HG02870 (cell line): Measurements from ENCODE around the gene HMX3.

ENCODE experiments used
- ATAC-seq: cut with Tn5 transposase; IDR thresholded peaks from one replicate; pipeline ENCODE4 v1.9.1; 2021; ENCODE audit warnings: mild to moderate bottlenecking, moderate library complexity; ENCODE audit not compliant: unreplicated experiment

The HMX3 gene

DNA sequence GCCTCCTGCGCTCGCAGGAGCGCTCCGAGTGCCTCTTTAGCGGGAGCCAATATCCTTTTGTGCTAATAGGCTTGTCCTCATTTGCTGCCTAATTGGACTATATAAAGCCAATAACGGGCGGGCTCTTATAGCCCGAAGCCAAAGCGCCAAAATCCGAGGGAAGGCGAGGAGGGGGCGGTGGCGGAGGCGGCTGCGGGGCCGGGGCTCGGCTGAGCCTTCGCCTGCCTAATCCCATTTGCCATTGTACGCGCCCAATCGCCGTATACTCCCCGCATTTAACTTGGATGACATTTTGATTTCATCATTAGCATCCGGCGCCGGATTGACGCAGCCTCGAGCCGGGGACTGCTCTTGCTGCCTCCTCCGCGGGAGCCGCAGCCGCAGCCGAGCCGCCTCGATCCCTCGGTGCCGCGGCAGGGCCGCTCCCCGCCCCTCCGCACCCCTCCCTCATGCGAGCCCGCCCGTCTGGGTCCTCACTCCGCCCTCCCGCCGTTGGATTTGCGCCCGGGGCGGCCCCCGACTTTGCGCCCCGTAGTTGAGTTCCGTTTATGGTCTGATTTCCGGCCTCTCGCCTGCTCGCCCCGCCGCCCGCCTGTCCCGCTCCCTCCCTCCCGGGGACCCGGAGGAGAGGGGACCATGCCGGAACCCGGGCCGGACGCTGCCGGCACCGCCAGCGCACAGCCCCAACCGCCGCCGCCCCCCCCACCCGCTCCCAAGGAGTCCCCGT lies at the start of gene HMX3:
Gene HMX3 (plus strand): TSS at position 556 of the 727 bp plus-strand sequence. CDS start 81 bp downstream, at position 637.
- peak; percentile 44 for ATAC-seq

DNA sequence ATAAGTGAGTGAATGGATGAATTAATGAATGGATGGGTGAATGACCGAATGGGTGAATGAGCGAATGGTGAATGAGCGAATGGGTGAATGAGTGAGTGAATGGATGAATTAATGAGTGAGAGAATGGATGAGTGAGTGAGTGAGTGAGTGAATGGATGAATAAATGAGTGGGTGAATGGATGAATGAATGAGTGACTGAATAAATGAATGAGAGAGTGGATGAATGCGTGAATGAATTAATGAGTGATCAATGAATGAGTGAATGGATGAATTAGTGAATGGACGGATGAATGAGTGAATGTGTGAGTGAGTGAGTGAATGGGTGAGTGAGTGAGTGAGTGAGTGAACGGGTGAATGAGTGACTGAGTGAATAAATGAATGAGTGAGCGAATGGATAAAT lies 49.5 kb upstream of the HMX3 start:
- no peak for ATAC-seq

DNA sequence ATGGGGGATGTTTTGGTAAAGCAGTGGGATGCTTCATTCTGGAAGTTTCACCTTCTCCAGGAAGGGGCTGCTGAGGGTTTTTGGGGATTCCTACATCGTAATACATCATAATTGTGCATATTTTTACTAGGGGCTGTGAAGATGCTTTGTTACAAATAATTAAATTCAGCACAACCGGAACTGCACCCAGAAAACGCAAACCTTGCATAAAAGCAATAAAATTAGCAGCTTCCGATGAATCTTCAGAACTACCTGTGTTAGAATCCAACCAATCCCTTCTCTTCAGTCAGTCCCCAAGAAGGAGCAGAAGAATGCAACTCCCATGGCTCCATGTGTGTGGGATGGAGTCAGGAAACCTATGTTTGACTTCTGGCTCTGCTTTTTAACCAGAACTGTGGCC lies 48.4 kb upstream of the HMX3 start:
- ATAC-seq: no peak

DNA sequence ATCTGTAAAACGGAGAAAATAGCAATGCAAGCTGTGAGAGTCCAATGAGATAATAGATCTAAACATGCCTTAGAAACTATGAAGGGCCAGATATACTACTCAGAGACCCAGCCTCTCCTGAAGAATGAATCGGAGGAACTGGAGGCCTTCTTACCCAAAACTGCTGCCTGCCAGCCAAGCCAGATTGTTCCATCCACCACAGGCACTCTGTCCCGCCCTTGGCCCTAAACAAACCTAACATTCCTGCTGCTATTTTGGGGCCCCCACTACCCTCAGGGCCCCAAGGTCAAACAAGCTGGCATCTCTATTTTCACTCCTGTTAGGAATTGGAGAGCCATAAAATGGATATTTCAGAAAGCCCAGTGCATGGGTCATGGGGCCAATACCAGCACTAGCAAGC lies 48.0 kb upstream of the HMX3 start:
- ATAC-seq: no peak

DNA sequence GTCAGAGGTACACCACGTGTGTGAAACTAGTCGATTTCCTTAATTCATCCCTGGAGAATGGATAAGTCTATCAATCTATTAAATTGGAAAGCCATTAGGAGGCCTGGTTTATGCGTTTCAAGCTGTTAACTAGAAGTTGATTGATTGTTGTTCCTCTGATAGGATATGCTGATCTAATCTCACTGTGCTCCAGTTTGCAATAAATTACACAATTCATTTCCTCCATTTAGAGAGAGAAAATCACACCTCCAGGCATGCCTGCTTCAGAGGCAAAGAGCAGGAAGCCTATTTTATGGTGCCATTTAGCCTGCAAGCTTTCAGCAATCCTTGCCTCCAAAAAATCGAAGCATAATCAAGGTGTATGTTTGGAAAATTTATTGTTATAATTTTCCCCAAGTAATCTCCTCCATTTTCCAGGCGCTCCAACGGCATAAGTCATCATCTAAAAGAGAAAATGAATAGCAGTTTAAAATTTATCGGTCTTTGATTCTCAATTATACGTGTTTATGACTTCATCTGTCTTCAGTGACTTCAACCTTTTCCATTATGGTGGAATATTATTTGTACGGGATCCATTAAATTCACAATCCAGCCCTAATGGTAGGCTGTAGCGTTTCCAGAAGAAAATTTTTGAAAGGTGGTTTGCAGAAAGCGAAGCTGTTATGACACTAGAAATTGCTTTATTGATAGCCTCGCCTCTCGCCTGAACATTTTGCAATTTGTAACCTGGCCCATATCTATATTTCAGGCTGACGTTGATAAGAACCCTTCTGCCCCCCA lies 42.9 kb upstream of the HMX3 start:
- ATAC-seq: no peak

DNA sequence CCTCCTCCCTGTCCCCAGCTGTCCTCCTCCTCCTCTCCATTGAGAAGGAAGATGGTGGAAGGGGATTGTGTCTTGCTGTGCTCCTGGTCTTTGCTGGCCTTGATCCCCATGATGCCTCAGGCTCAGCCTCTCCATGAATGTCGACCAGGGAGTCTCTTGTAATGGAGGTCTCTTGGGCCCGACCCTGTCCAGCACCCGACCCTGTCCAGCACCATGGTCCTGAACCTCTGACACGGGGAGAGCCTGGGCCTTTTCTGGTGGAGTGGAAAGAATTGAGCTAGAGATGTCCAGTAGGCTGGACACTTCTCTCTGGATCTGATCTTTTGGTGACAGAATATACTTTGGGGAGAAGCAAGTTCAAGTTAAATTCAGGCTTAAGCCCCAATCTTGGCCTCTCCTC lies 42.3 kb upstream of the HMX3 start:
- ATAC-seq: no peak

DNA sequence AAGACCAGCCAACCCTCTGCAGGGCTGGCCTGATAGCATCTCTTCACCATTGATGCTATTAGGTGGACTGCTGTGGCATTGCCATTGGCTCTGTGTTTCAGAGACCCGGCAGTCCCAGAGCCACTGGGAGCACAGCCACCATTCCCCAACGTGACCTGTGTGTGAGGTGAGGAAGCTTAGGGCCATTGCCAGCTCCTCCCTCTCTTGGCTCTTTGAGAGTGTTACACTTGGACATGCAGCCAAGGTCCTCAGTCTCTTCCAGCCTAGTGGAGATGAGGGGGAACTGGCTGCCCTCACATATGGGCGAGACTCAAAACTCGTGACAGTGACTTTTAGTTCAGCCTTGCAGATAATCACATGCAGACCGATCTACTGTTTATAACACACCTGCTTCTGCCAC lies 39.3 kb upstream of the HMX3 start:
- ATAC-seq: no peak

DNA sequence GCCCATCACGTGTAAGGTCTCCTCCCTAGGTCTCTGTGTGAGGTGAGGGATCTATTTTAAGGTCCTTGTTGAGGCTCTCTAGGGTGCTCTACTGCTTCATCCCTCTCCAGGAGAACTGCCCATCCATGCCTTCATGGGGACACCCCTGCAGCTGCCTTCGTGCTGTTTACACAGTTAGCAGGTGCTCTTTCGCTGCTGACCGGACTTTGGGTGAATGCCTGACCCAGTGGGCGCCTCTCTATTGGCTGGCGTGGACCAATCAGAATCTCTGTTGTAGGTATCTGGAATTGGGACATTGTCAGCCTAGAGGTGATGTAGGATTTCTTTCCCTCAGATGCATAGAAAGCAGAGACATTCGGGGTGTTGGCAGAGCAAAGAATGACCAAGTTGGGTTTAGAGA lies 38.7 kb upstream of the HMX3 start:
- ATAC-seq: no peak

DNA sequence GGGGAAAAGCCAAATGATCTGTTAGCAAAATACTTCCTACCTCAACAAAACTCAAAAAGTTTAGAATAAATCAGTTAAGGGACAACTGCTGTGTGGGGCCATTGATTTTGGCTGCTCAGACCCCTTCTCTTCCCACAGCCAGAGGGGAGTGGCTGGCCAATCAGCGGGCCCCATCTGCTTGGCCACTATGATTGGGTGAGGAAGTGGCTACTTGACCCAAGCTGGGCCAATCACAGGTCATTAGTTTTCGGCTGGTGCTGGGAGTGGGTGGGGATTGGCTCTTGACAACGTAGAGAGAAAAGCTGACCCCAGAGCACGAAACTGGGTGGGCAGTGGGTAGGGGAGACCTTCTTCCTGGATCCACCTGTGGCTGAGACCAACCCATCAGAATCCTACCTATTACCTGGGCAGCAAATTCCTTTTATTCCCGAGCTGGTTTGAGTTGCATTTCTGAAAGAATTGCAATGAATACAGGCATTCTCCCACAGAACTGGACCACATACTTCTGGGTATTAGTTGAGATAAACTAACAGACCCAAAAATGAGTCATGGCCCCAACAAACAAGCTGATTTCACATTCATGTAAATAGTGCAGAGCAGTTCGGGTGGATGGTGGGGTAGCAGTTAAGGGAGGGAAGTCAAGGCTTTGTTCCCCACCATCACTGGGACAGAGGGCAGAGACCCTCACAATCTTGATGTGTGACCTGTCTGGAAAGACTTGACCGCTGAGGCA lies 35.6 kb upstream of the HMX3 start:
- no peak for ATAC-seq

DNA sequence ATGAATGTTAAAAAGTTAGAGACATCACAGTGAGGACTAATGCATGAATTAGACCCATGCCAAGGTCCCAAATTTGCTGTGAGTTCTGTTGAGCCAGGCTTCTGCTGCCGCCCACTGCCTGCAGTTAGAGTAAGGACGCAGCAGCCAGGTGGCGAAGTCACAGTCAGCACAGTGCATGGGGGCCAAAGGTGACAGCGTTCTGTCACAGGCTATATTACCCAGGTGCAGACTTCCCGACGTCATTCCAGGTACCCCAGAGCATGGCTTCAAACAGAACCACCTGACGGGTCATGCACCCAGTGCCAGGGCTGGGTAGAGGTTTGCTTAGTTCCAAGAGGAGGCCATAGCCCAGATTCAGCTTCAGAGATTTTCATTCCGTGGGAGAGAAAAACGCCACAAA lies 33.9 kb upstream of the HMX3 start:
- ATAC-seq: no peak

DNA sequence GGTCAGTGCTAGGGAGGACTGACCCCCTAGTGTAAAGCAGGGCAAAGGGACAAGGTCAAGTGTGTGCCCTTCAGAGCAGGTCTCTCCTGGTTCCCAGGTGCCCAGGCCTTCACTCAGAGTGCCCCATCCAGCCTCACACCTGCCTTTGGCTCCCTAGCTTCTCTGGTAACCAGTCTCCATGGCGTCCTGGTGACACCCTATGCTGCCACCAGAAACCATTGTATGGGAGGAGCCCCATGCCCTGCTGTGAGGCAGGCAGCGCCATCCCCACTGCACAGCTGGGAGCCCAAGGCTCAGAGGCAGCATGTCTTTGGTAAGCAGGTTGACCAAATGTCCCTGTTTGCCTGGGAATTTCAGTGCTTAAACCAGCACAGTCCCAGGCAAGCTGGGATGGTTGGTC lies 33.1 kb upstream of the HMX3 start:
- no peak for ATAC-seq

DNA sequence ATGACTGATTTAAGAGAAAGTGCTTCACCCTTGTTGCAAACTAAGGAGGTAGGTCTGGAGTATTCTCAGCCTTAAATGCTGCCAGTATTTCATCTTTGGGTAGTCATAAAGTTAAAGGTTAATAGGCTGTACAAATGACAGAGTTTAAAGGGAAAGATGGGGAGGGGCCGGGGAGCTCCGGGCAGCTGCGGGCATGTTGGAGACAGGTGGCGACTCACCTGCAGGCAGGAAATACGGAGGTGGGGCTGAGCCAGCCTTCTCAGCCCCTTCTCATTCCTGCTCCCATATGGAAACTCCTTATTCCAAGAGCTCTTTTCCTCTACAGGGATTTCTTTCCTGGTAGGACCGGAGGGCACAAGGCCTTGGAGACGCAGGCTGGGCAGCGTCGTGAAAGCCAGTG lies 31.8 kb upstream of the HMX3 start:
- no peak for ATAC-seq

DNA sequence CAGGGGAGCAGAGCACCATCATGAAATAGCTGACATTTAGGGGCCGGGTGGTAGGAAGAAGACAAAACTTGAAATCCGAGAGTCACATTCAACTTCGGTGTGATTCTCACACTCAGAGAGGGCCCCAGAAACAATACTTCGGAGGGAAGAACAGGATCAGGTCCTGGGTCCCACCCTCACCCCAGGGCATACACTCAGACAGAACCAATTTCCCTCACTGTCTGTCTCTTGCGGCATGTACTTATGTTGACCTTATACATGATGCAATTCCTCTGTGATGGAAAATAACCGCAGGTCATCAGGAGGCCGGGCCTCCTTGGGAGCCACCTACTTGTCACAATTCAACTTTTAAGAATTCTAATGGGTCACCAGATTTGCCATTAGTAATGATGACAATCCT lies 26.3 kb upstream of the HMX3 start:
- no peak for ATAC-seq

DNA sequence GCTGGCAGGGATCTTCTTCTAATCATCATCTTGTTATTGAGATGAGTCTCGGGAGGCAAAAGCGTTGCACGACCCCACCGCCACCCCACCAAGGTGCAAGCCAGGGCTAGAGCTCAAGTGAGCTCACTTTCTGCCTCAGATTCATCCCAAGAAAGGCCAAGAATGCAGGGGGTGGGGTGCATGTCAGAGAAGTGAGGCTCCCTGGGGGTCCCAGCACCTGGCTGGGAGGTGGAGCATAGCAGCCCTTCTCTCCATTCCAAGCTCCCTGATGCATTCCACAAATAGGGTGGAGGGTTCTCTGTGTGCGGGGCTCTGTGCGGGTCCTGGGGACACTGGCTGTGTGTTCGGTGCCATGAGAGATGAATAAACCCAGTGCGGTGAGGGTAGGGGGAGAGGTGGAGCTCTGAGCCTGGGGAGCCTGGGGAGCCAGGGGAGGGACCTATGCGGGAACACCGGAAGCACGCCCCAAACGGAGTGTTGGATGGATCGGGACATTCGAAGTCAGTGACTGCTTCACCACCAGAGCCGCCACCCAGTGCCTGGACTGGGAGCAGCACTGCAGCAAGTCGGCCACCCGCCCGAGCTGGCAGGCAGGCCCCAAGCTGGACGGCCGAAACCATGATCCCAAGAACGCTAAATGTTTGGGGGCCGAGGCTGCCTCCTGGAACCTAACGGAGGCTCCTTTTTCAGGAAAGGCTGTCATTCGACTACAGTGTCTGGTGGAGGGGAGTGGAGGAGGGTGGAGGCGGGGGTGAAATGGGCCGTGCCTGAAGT lies 17.9 kb upstream of the HMX3 start:
- no peak for ATAC-seq

DNA sequence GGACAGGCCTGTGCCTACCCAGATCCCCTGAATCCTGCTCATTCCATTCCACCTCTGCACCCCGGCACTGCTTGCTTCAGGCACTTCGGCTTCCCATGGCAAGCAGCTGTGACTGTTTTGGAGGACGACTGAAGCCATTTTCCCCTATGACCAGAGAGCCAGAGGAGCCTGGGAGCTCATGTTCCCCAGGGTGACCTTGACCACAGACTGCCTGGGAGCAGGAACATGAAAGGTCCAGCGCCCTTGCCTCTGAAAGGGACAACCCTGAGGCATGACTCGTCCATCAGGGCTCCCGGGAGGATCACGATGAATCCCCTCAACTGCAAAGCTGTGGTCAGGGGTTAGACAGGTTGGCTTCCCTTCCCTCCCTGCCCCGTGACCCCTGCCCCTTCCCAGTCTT lies 16.7 kb upstream of the HMX3 start:
- ATAC-seq: no peak

DNA sequence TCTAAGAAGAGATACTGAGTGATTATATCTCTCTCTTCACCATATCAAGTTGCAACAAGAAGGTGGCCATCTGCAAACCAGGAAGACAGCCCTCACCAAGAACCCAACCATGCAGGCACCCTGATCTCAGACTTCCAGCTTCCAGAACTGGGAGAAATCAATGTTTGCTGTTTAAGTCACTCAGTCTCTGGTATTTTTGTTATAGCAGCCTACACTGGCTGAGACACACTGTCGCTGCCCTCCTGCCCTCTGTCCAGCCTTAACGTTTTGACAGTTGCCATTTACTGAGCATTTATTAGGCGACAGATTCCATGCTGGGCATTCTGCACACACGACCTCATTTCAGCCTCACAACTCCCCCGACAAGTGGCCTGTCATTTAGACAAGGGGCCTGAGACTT lies 9.5 kb upstream of the HMX3 start:
- ATAC-seq: no peak

DNA sequence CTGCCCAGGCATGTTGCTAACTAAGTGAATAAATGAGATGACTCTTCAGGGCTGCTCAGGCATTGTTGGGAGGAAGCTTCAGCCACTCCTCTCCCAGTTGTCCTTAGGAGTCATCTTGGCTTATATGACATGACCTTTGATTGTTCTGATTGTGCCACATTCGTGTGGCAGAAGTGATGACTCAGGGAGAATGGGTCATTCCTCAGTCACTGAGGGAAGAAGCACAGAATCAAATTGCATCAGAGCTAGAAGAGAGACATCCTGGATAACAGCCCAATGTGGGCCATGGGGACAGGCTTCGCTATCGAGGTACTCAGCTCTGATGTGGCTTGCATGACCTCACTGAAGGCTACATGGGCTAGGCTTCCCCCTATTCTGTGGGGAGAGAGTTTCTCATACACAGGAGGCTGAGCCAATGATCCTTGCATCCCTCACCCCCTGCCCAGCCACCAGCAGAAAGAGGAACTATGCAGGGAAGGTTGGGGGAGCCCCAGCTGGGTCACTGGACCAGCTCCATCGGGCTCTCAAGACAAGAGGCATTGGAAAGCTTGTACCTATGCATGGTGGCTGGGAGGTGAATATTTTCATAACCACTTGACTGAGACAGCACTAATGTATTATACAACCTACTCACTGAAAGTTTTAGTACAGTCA lies 6.0 kb upstream of the HMX3 start:
- ATAC-seq: no peak

DNA sequence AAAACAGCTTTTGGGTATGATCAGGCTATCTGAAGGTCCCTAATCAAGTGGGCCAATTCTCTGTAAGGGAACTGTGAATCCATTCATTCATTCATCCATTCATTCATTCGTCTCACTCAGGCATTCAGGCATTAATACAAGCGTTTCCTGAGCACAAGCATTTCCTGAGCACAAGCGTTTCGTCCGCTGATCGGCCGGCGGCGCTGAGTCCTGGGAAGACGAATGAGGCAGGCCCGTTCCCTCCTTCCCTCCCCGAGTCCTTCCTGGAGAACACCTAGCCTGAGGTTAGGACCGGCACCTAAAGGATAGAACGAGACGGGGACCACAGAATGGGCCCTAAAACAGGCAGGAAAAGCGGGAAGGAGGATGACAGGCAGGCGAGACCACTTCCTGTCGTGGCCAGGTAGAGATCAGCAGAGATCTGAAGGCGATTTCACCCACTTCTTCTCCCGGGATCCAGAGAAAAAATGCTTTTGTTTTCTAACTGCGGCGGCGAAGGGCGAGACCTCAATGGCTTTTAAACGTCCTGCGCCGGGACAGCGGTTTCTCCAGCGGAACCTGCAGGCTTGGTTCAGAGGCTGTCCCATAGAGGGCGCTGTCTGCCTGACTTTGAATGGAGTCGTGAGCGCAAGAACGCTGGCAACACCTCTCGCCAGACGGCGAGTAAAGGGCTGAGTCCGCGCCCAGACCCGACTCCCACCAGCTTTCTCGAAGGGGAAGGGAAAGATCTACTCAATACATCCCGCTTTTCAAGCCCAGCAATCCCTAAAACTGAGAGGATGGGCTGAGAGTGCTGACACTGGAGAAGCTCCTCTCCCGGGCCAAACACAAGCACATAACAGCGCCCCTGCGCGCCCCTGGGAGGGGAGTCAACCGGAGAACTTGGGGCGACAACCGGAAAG lies 2.9 kb upstream of the HMX3 start:
- no peak for ATAC-seq

DNA sequence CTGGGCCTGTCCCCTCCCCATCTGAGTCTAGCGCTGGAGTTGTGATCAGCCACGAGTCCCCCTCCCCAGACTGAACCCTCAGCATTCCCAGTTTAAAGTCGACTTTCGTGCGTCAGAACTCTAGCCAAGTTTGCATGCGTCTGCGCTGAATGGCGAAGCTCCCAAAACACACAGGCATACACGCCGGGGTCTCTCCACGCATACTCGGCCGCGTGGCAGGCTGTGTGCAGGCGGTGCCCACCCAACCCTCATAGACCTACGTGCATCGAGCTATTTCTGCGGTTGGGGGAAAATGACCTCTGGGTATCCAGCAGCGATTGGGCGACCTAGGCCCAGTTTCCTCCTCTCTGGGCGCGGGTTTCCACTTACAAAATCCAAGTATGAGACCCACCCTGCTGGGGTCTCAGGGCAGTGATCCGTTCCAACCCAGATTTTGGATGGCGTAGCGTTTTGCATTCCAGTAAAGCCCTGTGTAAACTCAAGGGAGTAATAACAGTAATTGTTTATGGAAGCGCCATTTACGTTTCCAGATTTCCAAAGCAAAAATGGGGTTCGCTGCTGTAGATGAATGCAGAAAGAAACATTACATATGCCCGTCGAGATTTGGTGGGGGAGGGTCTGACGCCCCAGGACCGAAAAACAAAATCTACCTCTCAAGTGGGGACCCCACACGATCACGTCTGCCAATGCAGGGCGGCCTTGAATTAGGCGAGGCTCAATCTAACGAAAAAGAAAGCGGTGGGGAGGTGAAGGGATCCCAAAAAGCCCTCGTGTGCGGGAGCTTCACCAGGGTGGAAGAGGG lies 2.0 kb upstream of the HMX3 start:
- no peak for ATAC-seq
